ENCODE results near the gene SLC12A5.
"Not testable (repeated sequence)": the region's sequence is repeated elsewhere in the genome, so short reads cannot be mapped to it uniquely, and the experiment has no call there.

Gene SLC12A5

GRCh38 chr20:45993197-45993951 lies 35.6 kb upstream of the SLC12A5 start:
- DNase-seq (ENCODE audit: low spot score) = peak; percentile 42
- in situ Hi-C loops (cut with MboI; ENCODE audit: low sequenced_read_pairs, unreplicated experiment) = no loop called here
- TF ChIP-seq CTCF (IDR thresholded peaks at IDR 0.05; ENCODE audit: borderline replicate concordance, control extremely low read depth, extremely low read depth, insufficient read depth, missing control alignments) = no peak

- in situ Hi-C loops (cut with MboI; ENCODE audit: low sequenced_read_pairs, unreplicated experiment) = no loop called here
- DNase-seq (ENCODE audit: low spot score) = no peak
- TF ChIP-seq CTCF (IDR thresholded peaks at IDR 0.05; ENCODE audit: borderline replicate concordance, control extremely low read depth, extremely low read depth, insufficient read depth, missing control alignments) = no peak
These were observed 34.1 kb upstream of the SLC12A5 start for GRCh38 chr20:45994761-45995493.

GRCh38 chr20:45995495-45996097 lies 33.4 kb upstream of the SLC12A5 start:
- in situ Hi-C loops (cut with MboI; ENCODE audit: low sequenced_read_pairs, unreplicated experiment); DNase-seq (ENCODE audit: low spot score): not testable (repeated sequence)

- no peak for DNase-seq (ENCODE audit: low spot score)
- in situ Hi-C loops (cut with MboI; ENCODE audit: low sequenced_read_pairs, unreplicated experiment) = no loop called here
- TF ChIP-seq CTCF (IDR thresholded peaks at IDR 0.05; ENCODE audit: borderline replicate concordance, control extremely low read depth, extremely low read depth, insufficient read depth, missing control alignments) = no peak
These were observed 31.8 kb upstream of the SLC12A5 start for GRCh38 chr20:45997187-45997586.

GRCh38 chr20:45998337-45998736 lies 30.7 kb upstream of the SLC12A5 start:
- TF ChIP-seq CTCF (IDR thresholded peaks at IDR 0.05; ENCODE audit: borderline replicate concordance, control extremely low read depth, extremely low read depth, insufficient read depth, missing control alignments) = no peak
- no peak for DNase-seq (ENCODE audit: low spot score)
- in situ Hi-C loops (cut with MboI; ENCODE audit: low sequenced_read_pairs, unreplicated experiment) = no loop called here

GRCh38 chr20:45998761-45999160 lies 30.3 kb upstream of the SLC12A5 start:
- in situ Hi-C loops (cut with MboI; ENCODE audit: low sequenced_read_pairs, unreplicated experiment) = no loop called here
- TF ChIP-seq CTCF (IDR thresholded peaks at IDR 0.05; ENCODE audit: borderline replicate concordance, control extremely low read depth, extremely low read depth, insufficient read depth, missing control alignments) = no peak
- DNase-seq (ENCODE audit: low spot score) = no peak
